GM15510 (cell line): Measurements from ENCODE around the gene WSB1.

Source experiments
- POLR2A ChIP-seq: IDR thresholded peaks from 3 replicates; pipeline ENCODE4 v1.6.1; 2011; ENCODE audit warnings: borderline replicate concordance; ENCODE audit not compliant: insufficient read length; ENCODE audit errors: extremely low read depth

Gene WSB1

DNA sequence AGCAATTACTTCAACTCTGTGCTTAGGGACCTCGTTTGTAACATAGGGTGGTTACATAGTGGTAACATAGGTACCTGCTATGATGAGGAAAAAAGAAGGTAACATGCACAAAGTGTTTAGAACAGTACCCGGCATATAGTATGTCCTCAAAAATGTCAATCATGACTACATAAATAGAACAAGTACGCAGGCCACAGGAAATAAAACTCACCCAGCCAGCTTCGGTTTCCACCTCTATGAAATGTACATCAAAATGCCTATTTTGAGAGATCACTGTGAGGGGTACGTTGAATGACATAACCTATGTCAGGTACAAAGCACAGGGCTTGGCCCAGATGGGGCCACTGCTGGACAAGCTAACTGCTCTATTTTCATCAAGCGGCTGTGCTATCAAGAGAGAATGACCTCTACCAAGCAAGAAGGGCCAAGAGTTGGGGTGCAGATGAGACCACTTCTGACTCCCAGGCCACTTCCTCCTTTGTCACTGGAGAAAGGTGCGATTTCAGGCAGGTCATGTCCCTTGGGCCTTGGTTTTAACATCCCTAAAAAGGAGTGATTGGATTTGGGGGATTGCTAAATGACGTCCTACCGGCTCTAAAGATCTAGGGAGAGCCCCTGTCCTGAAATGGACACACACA lies 45.4 kb downstream of the WSB1 start:
- no peak for TF ChIP-seq POLR2A

DNA sequence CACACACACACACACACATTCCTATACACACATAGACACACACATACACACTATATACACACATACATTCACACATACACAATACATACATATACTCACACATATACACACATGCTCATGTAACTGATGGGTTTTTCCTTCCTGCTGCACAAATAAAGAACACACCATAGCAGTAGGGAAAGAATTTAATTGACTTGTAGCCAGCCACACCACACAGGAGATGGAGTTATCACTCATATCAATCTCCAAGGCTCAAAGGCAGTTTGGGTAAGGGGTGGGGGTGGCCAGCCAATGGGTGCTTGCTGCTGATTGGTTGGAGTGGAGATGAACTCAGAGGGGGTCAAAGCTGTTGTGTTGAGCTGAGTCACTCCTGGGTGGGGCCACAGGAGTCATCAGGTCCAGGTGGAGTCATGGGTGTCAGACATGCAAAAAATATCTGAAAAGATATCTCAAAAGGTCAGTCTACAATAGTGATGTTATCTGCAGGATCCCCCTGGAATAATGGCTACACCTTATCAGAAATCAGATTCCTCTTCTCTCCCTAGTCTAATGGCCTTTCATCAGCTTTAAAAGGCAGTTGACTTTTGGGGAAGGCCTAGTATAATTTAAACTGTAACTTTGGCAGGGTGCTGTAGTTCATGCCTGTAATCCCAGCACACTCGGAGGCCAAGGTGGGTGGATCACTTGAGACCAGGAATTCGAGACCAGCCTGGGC lies 46.1 kb downstream of the WSB1 start:
- no peak for TF ChIP-seq POLR2A

DNA sequence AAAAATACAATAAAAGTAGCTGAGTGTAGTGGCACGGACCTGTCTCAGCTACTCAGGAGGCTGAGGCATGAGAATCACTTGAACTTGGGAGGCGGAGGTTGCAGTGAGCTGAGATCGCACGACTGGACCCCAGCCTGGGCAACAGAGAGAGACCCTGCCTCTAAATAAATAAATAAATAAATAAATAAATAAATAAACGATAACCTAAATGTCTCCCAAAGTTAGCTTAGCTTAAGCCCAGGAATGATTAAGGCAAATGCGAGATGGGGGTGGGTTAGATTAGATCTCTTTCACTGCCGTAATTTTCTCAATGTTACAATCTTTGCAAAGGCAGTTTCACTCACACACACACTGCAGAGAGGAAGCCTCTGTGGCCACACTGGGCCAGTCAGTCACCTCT lies 46.7 kb downstream of the WSB1 start:
- TF ChIP-seq POLR2A, result no peak

DNA sequence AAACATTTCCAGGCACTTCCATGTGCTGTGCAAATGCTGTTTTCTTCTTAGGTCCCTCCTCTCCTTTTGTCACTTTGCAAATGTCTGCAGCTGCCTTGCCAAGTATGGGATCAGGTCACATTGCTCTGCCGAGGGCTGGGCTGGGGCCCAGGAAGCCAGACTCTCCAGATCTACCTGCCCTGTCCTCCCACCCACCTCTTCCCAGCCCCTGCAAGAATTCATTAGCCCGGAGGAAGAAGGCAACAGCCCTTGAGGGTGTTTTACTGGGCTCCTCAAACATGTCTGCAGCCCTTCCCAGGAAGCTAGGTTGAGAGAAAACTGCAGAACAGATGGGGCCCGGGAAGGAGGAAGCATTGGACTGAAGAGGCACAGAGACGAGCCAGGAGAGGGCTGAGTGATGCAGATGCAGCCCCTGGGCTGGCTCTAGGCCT lies 47.1 kb downstream of the WSB1 start:
- TF ChIP-seq POLR2A, result no peak

DNA sequence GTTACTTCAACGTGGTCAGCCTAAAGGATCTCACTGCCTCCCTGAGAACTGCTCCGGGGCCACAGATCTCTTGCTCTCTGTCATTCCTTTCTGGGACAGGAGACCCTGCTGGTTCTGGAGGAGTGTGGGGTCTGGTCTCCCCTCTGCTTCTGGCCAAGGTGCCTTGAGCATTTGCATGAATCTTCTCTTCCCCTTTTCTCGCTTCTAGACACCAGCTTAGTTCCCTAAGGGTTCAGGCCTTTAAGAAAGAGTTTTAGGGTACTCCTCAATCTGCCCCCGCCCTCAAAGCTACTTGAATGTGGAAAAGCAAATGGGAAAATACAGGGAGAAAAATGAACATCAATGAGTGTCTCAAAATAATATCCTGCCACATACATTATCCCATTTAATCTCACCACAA lies 48.1 kb downstream of the WSB1 start:
- TF ChIP-seq POLR2A, result no peak

DNA sequence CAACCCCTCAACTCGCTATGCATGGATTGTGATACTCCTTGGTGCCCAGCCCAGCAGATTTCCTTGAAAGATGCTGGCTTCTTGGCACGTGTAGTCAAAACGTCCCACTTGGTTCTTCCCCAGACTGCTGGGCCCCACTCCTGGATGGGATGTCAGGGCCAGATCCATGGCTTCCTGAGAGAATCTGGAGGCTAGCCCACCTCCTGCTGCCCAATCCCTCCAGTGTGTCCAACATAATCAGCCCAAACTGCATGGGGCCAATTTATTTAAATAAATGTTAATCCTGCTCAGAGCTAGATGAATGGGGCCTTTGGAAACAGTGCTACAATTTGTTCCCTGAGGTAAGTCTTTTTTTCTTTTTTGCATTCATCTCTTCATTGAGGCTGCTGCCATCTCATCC lies 49.4 kb downstream of the WSB1 start:
- no peak for TF ChIP-seq POLR2A

DNA sequence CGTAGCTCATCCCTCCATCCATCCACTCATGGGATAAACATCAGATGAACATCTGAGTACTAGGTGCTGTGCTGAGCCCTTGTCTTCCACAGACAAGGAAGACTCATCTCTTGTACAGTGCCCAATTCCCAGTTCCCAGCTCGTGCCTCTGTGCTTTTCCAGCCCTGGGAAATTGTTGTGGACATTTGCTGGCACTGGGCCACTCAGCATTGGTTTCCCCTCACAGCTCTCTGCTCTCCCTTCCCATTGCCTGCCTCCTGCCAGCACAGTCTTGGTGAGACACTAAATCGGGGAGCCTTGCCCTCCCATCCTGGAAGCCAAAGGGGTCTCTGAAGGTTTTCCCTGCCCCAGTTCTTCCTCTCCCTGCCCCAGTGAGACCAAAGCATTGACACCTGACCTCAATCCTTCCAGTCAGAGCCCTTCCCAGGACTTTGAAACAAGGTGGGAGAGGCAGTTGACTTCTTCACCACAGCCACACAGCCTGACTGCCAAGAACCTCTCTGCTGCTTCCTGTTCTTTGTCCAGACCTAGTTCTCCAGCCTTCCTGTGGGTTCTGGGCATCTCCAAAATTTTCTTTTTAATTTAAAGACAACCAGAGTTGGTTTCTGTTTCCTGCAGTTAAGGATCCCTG lies 50.2 kb downstream of the WSB1 start:
- no peak for TF ChIP-seq POLR2A

DNA sequence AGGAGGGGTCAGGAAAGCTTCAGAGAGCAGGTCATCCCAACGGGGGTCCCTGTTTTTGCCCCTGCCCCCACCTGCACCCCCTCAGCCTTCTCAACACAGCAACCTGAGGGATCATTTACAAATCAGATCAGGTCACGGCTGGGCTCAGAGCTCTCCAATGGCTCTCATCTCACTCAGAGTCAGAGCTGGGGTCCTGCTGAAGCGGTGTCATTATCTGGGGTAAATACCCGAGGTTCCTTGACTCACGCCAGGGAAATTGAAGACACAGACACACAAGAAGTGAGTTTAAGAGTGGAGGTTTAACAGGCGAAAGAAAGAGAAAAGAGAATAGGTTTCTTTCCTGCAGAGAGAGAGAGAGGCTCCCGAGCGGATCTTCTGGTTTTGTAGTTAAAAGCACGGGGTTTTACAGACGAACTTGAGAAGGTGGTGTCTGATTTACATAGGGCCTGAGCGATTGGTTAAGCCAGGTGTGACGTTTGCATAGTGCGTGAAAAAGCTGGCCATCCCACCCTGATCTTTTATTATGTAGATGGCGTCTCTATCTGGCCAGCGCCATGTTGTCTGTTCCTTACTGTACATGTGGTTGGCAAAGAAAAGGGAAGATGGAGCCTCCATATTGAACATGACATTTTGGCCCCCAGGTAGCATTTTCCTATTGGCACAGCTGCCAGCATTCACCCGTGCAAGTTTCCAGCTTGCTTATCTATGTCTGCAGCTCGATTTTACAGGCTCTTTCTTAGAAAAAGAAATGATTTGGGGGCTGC lies 51.4 kb downstream of the WSB1 start:
- TF ChIP-seq POLR2A, result no peak

DNA sequence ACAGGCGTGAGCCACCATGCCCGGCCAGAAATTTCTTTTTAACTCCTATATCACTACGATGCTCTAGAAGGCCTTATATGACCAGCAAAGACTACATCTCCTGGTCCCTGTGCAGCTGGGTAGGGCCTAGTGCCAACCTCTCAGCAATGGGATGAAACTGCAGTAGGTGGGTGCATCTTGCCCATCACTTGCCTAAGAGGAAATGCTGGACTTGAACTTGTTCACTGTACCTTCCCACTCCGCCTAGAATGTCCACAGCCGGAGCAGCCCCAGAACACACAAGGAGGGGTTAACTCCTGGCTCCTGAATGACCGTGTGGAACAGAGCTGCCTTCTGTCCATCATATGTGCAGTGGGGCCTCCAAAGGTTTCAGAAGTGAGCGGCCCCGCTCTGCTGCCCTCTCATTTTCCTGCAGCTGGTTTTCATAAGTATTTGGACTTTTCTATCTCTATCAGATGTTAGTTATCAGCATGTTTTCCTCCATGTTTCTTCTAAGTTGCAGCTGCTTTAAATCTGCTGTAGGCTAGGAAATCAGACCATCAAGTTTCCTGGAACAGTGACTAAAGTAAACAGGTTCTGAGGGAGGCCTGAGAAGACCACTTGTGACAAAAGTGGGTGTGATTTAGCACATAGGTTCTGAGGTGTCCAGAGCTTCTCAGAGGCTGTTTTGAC lies 52.5 kb downstream of the WSB1 start:
- no peak for TF ChIP-seq POLR2A

DNA sequence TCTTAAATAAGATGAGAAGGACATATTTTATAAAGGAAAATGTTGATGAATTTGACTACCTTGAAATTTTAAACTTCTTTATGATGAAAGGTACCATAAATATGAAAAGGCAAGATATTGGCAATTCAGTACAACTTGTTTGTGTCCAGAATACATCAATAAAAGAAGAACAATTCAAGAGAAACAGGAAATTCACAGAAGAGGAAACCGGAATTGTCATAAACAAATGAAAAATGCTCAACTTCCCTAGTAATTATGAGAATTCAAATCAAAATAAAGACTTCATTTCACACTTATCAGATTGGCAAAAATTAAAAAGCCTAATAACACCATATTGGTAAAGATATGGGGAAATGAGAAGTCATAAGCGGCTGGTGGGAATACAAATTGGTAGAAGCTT lies 54.3 kb downstream of the WSB1 start:
- no peak for TF ChIP-seq POLR2A

DNA sequence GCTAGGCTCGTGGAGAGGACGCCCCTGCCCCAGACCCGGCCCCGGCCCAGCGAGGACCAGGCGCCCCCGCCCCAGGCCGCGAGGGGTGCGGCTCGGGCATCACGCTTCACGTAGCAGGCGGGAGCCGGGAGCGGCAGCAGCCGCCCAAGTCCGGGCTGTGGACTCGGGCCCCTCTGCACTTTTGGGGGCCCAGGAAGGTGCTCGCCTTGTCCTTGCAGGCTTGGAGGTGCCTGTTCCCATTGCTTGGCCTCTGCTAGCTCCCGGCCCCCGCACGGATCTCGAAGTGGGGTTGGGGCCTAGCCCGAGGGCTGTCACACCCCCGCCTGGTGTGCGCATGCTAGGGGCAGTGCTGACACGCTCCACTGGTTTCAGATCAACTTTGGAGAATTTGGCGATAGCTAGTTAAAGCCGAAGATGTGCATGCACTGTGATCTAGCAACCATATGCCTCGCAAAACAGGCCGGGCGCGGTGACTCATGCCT lies 55.7 kb downstream of the WSB1 start:
- no peak for TF ChIP-seq POLR2A

DNA sequence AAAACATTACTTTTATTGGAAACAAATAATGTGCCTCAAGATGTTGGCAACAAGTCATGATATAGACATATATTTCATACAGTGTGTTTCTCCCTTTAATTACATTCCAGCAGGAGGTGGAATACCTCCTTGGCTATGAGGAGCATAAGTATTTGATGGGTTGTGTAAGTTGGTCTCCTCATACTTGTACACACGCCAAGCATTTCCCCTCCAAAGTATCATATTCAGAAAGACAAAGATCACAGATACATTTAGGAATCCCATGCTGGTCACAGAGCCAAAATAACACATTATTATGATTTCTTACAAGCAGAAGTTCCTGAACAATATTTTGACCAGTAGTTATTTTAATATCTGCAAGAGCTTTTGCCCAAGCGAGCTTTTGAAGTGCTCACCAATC lies 57.8 kb downstream of the WSB1 start:
- no peak for TF ChIP-seq POLR2A

DNA sequence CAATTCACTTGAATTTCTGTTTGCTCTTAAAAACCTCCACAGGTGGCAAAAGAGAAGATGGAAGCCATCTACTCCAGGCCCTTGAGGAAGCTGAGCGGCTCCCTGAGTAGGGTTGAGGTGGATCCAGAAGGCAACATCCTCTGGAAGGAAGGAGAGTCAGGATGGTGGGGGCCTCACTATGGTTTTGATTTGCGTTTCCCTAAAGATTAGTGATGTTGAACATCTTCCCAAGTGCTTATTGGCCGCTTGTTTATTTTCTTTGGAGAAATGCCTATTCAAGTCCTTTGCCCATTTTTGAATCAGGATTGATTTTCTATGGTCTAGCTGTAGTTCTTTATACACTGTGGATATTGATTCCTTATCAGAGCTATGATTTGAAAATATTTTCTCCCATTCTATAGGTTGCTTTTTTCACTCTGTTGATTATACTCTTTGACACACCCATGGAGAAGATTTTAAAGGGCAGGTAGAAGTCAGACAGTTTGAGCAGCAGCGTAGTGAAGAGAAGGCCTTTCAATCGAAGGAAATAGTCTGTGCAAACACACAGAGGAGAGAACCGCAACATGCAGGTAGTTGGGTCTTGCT lies 58.6 kb downstream of the WSB1 start:
- TF ChIP-seq POLR2A, result no peak

DNA sequence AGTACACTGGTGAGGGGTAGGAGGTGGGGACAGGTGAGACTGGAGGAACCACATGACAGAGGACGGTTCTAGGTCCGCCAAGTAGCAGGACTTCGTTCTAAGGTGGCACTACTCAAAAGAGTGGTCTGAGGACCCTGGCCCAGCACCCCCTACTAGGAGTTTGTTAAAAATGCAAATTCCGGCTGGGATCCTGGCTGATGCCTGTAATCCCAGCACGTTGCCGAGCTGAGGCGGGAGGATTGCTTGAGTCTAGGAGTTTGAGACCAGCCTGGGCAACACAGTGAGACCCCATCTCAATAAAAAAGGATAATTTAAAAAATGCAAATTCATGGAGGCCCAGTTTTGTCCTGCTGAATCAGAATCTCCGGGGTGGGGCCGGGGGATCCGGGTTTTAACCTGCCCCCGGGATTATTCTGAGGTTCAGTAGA lies 59.1 kb downstream of the WSB1 start:
- no peak for TF ChIP-seq POLR2A
